Measurements from ENCODE around the gene CEP72.

DNA sequence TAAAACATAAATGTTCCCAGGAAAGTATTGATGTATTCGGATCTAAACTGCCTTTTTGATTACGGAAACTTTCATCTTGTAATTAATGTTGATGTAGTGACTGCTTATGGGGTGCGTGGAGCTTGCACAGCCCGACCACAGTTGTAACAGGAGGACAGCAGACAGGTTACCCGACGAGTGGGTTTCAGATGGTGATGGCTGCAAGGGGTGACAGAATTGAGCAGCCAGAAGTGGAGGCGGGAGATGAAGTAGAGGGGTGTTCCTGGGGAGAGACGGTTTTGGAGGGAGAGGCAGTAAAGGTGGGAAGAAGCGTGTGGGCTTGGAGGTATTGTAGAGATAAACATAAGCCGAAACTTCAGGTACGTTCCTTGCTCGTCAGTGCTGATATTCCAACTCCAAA lies 5.8 kb downstream of the CEP72 start:
- TF ChIP-seq, protein P1, sequence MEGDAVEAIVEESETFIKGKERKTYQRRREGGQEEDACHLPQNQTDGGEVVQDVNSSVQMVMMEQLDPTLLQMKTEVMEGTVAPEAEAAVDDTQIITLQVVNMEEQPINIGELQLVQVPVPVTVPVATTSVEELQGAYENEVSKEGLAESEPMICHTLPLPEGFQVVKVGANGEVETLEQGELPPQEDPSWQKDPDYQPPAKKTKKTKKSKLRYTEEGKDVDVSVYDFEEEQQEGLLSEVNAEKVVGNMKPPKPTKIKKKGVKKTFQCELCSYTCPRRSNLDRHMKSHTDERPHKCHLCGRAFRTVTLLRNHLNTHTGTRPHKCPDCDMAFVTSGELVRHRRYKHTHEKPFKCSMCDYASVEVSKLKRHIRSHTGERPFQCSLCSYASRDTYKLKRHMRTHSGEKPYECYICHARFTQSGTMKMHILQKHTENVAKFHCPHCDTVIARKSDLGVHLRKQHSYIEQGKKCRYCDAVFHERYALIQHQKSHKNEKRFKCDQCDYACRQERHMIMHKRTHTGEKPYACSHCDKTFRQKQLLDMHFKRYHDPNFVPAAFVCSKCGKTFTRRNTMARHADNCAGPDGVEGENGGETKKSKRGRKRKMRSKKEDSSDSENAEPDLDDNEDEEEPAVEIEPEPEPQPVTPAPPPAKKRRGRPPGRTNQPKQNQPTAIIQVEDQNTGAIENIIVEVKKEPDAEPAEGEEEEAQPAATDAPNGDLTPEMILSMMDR (IDR thresholded peaks at IDR 0.05): no peak
- TF ChIP-seq POLR2A (IDR thresholded peaks at IDR 0.05): no peak
